ENCODE data around the gene ASB12.

DNA sequence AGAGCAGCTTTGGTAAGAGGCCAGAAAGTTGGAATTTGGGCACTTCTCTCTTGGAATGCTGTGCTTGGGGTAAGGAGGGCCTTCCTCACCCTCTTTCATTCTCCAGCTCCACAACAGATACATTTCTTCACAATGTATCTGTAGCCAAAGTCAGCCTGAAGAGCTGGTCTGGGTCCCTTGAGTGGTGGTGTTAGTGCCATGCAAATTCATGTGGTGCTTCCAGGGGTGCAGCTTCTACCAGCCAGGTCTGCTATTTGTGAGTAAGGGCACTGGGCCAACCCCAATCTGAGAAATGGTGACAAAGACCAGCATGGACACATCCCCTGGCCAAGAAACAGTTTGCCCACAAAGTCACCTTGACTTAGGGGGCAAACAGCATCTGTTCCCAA, 42.7 kb downstream of the ASB12 start:
- TF ChIP-seq POLR2A (IDR thresholded peaks at IDR 0.05; ENCODE audit: low read depth, low read length) (no peak), POLR2AphosphoS5 (IDR thresholded peaks at IDR 0.05; ENCODE audit: insufficient read depth, low read depth, low read length) (no peak)
- TF ChIP-seq, protein P1, sequence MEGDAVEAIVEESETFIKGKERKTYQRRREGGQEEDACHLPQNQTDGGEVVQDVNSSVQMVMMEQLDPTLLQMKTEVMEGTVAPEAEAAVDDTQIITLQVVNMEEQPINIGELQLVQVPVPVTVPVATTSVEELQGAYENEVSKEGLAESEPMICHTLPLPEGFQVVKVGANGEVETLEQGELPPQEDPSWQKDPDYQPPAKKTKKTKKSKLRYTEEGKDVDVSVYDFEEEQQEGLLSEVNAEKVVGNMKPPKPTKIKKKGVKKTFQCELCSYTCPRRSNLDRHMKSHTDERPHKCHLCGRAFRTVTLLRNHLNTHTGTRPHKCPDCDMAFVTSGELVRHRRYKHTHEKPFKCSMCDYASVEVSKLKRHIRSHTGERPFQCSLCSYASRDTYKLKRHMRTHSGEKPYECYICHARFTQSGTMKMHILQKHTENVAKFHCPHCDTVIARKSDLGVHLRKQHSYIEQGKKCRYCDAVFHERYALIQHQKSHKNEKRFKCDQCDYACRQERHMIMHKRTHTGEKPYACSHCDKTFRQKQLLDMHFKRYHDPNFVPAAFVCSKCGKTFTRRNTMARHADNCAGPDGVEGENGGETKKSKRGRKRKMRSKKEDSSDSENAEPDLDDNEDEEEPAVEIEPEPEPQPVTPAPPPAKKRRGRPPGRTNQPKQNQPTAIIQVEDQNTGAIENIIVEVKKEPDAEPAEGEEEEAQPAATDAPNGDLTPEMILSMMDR (IDR thresholded peaks at IDR 0.05; ENCODE audit: extremely low read depth in 1 of 2, insufficient read depth in 1 of 2, low read depth in 1 of 2, low read length in 2 of 2): no peak
- TF ChIP-seq, protein P2, sequence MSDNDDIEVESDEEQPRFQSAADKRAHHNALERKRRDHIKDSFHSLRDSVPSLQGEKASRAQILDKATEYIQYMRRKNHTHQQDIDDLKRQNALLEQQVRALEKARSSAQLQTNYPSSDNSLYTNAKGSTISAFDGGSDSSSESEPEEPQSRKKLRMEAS (IDR thresholded peaks at IDR 0.05; ENCODE audit: insufficient read depth, insufficient read length): no peak
